Thymus (tissue), 11 donors: Measurements from ENCODE around the gene ABHD17C. TPM values are rescaled to one million over a fixed set of nuclear protein-coding genes. Genes with fewer than 3 reads are reported as not detected.
A peak's percentile ranks its signal among the peaks of the same experiment; 100 is the strongest.

Experiments
- DNase-seq, 9 donors: peaks; one replicate each; pipeline ENCODE4 v3.0.0-alpha.2; 2013; ENCODE audit warnings: low spot score in 9 of 9, low read depth in 6 of 9, missing footprints in 1 of 9
- H3K27ac ChIP-seq, 2 donors: one replicate each; pipeline ENCODE4 v1.5.1; 2013; ENCODE audit warnings: control low read depth in 1 of 2, low read depth in 1 of 2, low read length in 1 of 2, mild to moderate bottlenecking in 1 of 2, moderate library complexity in 1 of 2
- H3K27me3 ChIP-seq, 2 donors: one replicate each; pipeline ENCODE4 v1.5.1; 2013; ENCODE audit warnings: low read length in 1 of 2; ENCODE audit not compliant: control insufficient read depth in 2 of 2, insufficient read depth in 1 of 2
- H3K36me3 ChIP-seq, 2 donors: one replicate each; pipeline ENCODE4 v1.5.1; 2013; ENCODE audit warnings: low read length in 1 of 2, mild to moderate bottlenecking in 1 of 2, moderate library complexity in 1 of 2; ENCODE audit not compliant: control insufficient read depth in 2 of 2, insufficient read depth in 2 of 2
- H3K4me1 ChIP-seq, 2 donors: one replicate each; pipeline ENCODE4 v1.5.1; 2013; ENCODE audit warnings: low read length in 2 of 2; ENCODE audit not compliant: control insufficient read depth in 2 of 2, insufficient read depth in 2 of 2
- H3K4me3 ChIP-seq, 2 donors: one replicate each; pipeline ENCODE4 v1.5.1; 2013; ENCODE audit warnings: low read length in 2 of 2, control low read depth in 1 of 2, mild to moderate bottlenecking in 1 of 2
- H3K9me3 ChIP-seq, 2 donors: one replicate each; pipeline ENCODE4 v1.5.1; 2013; ENCODE audit warnings: low read length in 1 of 2, mild to moderate bottlenecking in 1 of 2; ENCODE audit not compliant: control insufficient read depth in 2 of 2, insufficient read depth in 1 of 2
- WGBS: extraction: QIAGEN DNeasy Blood & Tissue Kit; methylation state at CpG from one replicate; pipeline ENCODE4 v1.1.7; 2013; 5-methylcytosine and 5-hydroxymethylcytosine counted together
- polyA plus RNA-seq: library from polyadenylated mRNA; stranded (reverse); fragments of 200-250 nt; gene quantifications from one replicate; pipeline ENCODE4 v1.2.3, GENCODE V29; 2013
- total RNA-seq: library from RNA; stranded (reverse); fragments of 120-200 nt; gene quantifications from one replicate; pipeline ENCODE4 v1.2.4, GENCODE V29; 2013
- donor health status: healthy.

ABHD17C gene
- total and polyA plus RNA-seq, 2 donors: 2.0 to 29.2 TPM

- no peak for DNase-seq
- WGBS: 56% methylated on average over 4 of the region's 4 CpGs
Measured at GRCh38 chr15:80682201-80682600, 12.9 kb upstream of the ABHD17C start.

GRCh38 chr15:80684697-80685096, 10.4 kb upstream of the ABHD17C start:
- no peak for DNase-seq
- Histone ChIP-seq H3K9me3 (no peaks in the 10 kb centered on the region), H3K27ac (no peak overlapping the region), H3K4me3 (no peak overlapping the region), H3K27me3 (peaks cover 0 to 2% of the 10 kb centered on the region in 2 donors), H3K36me3 (no peaks in the 10 kb centered on the region), H3K4me1 (no peaks in the 10 kb centered on the region)

More at GRCh38 chr15:80682201-80682600, 12.9 kb upstream of the ABHD17C start:
- H3K36me3 ChIP-seq: no peaks in the 10 kb centered on the region
- H3K27me3 ChIP-seq: no peaks in the 10 kb centered on the region
- no peak overlapping the region for H3K4me3 ChIP-seq
- H3K4me1 ChIP-seq: no peaks in the 10 kb centered on the region
- H3K27ac ChIP-seq: no peak overlapping the region
- H3K9me3 ChIP-seq: no peaks in the 10 kb centered on the region

GRCh38 chr15:80685628-80686027, 9.5 kb upstream of the ABHD17C start:
- H3K9me3 ChIP-seq: no peaks in the 10 kb centered on the region
- peaks cover 0 to 2% of the 10 kb centered on the region in 2 donors for H3K27me3 ChIP-seq
- DNase-seq: no peak
- WGBS: 95% methylated on average over 1 of the region's 1 CpG
- no peak overlapping the region for H3K27ac ChIP-seq
- no peak overlapping the region for H3K4me3 ChIP-seq
- H3K4me1 ChIP-seq: no peaks in the 10 kb centered on the region
- H3K36me3 ChIP-seq: no peaks in the 10 kb centered on the region

GRCh38 chr15:80689294-80689693, 5.8 kb upstream of the ABHD17C start:
- no peaks in the 10 kb centered on the region for H3K36me3 ChIP-seq
- H3K27ac ChIP-seq: no peak overlapping the region
- no peaks in the 10 kb centered on the region for H3K4me1 ChIP-seq
- H3K9me3 ChIP-seq: no peaks in the 10 kb centered on the region
- H3K4me3 ChIP-seq: no peak overlapping the region
- DNase-seq: no peak
- peaks cover 6 to 20% of the 10 kb centered on the region in 2 donors for H3K27me3 ChIP-seq

- Histone ChIP-seq H3K9me3 (no peaks in the 10 kb centered on the region), H3K36me3 (no peaks in the 10 kb centered on the region), H3K27ac (no peak overlapping the region), H3K27me3 (peaks cover 8 to 24% of the 10 kb centered on the region in 2 donors), H3K4me3 (no peak overlapping the region), H3K4me1 (no peaks in the 10 kb centered on the region)
- 91% methylated on average over 5 of the region's 5 CpGs for WGBS
- no peak for DNase-seq
Measured at GRCh38 chr15:80689716-80690115, 5.4 kb upstream of the ABHD17C start.

GRCh38 chr15:80691575-80691974, 3.5 kb upstream of the ABHD17C start:
- H3K27me3 ChIP-seq: peaks cover 10 to 36% of the 10 kb centered on the region in 2 donors
- 93% methylated on average over 3 of the region's 3 CpGs for WGBS
- H3K4me1 ChIP-seq: peaks cover 6 to 10% of the 10 kb centered on the region in 2 donors
- DNase-seq: no peak
- H3K9me3 ChIP-seq: no peaks in the 10 kb centered on the region
- no peak overlapping the region for H3K27ac ChIP-seq
- H3K4me3 ChIP-seq: no peak overlapping the region
- H3K36me3 ChIP-seq: no peaks in the 10 kb centered on the region

GRCh38 chr15:80693682-80694610, 1.2 kb upstream of the ABHD17C start:
- no peak for DNase-seq
- Histone ChIP-seq H3K27ac (no peak overlapping the region), H3K4me3 (peak overlapping the region; percentile 37 to 77), H3K9me3 (no peaks in the 10 kb centered on the region), H3K4me1 (peaks cover 6 to 10% of the 10 kb centered on the region in 2 donors), H3K36me3 (no peaks in the 10 kb centered on the region), H3K27me3 (peaks cover 12 to 47% of the 10 kb centered on the region in 2 donors)
- 53% methylated on average over 15 of the region's 15 CpGs for WGBS

- WGBS: under 1% methylated on average over 47 of the region's 47 CpGs
- Histone ChIP-seq H3K4me1 (peaks cover 6 to 10% of the 10 kb centered on the region in 2 donors), H3K4me3 (peak overlapping the region; percentile 37 to 77), H3K36me3 (no peaks in the 10 kb centered on the region), H3K27ac (peak overlapping the region in 1 of 2 donors; percentile 53), H3K27me3 (peaks cover 12 to 47% of the 10 kb centered on the region in 2 donors), H3K9me3 (no peaks in the 10 kb centered on the region)
- DNase-seq: peak in 1 of 9 donors; percentile 26
Measured at GRCh38 chr15:80694611-80695098, 455 bp upstream of the ABHD17C start.

- peaks cover 12 to 47% of the 10 kb centered on the region in 2 donors for H3K27me3 ChIP-seq
- 4% methylated on average over 43 of the region's 43 CpGs for WGBS
- H3K4me3 ChIP-seq: peak overlapping the region; percentile 29 to 77
- peaks cover 6 to 10% of the 10 kb centered on the region in 2 donors for H3K4me1 ChIP-seq
- DNase-seq: peak in 1 of 9 donors; percentile 12
- no peak overlapping the region for H3K27ac ChIP-seq
- H3K36me3 ChIP-seq: no peaks in the 10 kb centered on the region
- H3K9me3 ChIP-seq: no peaks in the 10 kb centered on the region
Measured at GRCh38 chr15:80695911-80696661, 976 bp downstream of the ABHD17C start.
